SU-DHL-6 (cell line): ENCODE measurements around the gene MIER3.

ENCODE experiments used
- EZH2phosphoT487 ChIP-seq: fragments of 200-600 bp; sonication (generic), shearing (Covaris generic); conservative IDR thresholded peaks from 2 replicates; pipeline ENCODE4 v1.6.1; 2018; ENCODE audit warnings: mild to moderate bottlenecking, antibody characterized with exemption, low read length, moderate library complexity, mixed read lengths
- TF ChIP-seq, protein P1 (sequence below): fragments of 200-600 bp; sonication (generic); IDR thresholded peaks from one replicate; pipeline ENCODE4 v1.5.1; 2017; ENCODE audit warnings: antibody characterized with exemption, mild to moderate bottlenecking, low read length, moderate library complexity; ENCODE audit not compliant: insufficient read depth, poor library complexity, severe bottlenecking

DNA sequence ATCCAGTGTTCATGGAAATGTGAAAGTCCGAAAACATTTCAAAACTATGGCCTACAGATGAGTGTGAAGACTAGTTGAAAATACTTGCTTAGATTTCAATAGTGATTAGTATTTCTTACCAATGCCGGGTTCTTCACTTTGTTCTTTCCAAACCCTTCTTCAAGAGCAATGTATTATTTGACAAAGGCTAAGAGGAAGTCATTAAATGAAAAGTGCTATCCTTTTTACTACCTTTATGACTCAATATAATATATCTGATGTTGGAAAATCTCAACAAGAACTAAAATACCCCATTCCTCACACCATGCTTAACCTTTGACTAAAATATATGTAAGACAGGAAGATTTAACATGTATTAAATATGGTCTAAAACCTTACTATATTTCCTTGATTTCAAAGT lies 6.7 kb upstream of the MIER3 start:
- TF ChIP-seq, protein P1, sequence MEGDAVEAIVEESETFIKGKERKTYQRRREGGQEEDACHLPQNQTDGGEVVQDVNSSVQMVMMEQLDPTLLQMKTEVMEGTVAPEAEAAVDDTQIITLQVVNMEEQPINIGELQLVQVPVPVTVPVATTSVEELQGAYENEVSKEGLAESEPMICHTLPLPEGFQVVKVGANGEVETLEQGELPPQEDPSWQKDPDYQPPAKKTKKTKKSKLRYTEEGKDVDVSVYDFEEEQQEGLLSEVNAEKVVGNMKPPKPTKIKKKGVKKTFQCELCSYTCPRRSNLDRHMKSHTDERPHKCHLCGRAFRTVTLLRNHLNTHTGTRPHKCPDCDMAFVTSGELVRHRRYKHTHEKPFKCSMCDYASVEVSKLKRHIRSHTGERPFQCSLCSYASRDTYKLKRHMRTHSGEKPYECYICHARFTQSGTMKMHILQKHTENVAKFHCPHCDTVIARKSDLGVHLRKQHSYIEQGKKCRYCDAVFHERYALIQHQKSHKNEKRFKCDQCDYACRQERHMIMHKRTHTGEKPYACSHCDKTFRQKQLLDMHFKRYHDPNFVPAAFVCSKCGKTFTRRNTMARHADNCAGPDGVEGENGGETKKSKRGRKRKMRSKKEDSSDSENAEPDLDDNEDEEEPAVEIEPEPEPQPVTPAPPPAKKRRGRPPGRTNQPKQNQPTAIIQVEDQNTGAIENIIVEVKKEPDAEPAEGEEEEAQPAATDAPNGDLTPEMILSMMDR, result no peak
- TF ChIP-seq EZH2phosphoT487, result no peak
